Measurements from ENCODE around the gene EARS2.

GRCh38 chr16:23505180-23505665, 51.9 kb downstream of the EARS2 start:
- TF ChIP-seq, protein P1, sequence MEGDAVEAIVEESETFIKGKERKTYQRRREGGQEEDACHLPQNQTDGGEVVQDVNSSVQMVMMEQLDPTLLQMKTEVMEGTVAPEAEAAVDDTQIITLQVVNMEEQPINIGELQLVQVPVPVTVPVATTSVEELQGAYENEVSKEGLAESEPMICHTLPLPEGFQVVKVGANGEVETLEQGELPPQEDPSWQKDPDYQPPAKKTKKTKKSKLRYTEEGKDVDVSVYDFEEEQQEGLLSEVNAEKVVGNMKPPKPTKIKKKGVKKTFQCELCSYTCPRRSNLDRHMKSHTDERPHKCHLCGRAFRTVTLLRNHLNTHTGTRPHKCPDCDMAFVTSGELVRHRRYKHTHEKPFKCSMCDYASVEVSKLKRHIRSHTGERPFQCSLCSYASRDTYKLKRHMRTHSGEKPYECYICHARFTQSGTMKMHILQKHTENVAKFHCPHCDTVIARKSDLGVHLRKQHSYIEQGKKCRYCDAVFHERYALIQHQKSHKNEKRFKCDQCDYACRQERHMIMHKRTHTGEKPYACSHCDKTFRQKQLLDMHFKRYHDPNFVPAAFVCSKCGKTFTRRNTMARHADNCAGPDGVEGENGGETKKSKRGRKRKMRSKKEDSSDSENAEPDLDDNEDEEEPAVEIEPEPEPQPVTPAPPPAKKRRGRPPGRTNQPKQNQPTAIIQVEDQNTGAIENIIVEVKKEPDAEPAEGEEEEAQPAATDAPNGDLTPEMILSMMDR (IDR thresholded peaks at IDR 0.05) = no peak
- TF ChIP-seq POLR2A (IDR thresholded peaks at IDR 0.05) = no peak

All from adrenal gland (tissue), 5 donors.